Thymus (tissue), 11 donors: ENCODE results near the gene LDLRAD3. TPM values are rescaled to one million over a fixed set of nuclear protein-coding genes. Genes with fewer than 3 reads are reported as not detected.

Experiments used
- DNase-seq, 9 donors: peaks; one replicate each; pipeline ENCODE4 v3.0.0-alpha.2; 2013; ENCODE audit warnings: low spot score in 9 of 9, low read depth in 6 of 9, missing footprints in 1 of 9
- H3K27ac ChIP-seq, 2 donors: one replicate each; pipeline ENCODE4 v1.5.1; 2013; ENCODE audit warnings: control low read depth in 1 of 2, low read depth in 1 of 2, low read length in 1 of 2, mild to moderate bottlenecking in 1 of 2, moderate library complexity in 1 of 2
- H3K27me3 ChIP-seq, 2 donors: one replicate each; pipeline ENCODE4 v1.5.1; 2013; ENCODE audit warnings: low read length in 1 of 2; ENCODE audit not compliant: control insufficient read depth in 2 of 2, insufficient read depth in 1 of 2
- H3K36me3 ChIP-seq, 2 donors: one replicate each; pipeline ENCODE4 v1.5.1; 2013; ENCODE audit warnings: low read length in 1 of 2, mild to moderate bottlenecking in 1 of 2, moderate library complexity in 1 of 2; ENCODE audit not compliant: control insufficient read depth in 2 of 2, insufficient read depth in 2 of 2
- H3K4me1 ChIP-seq, 2 donors: one replicate each; pipeline ENCODE4 v1.5.1; 2013; ENCODE audit warnings: low read length in 2 of 2; ENCODE audit not compliant: control insufficient read depth in 2 of 2, insufficient read depth in 2 of 2
- H3K4me3 ChIP-seq, 2 donors: one replicate each; pipeline ENCODE4 v1.5.1; 2013; ENCODE audit warnings: low read length in 2 of 2, control low read depth in 1 of 2, mild to moderate bottlenecking in 1 of 2
- H3K9me3 ChIP-seq, 2 donors: one replicate each; pipeline ENCODE4 v1.5.1; 2013; ENCODE audit warnings: low read length in 1 of 2, mild to moderate bottlenecking in 1 of 2; ENCODE audit not compliant: control insufficient read depth in 2 of 2, insufficient read depth in 1 of 2
- WGBS: extraction: QIAGEN DNeasy Blood & Tissue Kit; methylation state at CpG from one replicate; pipeline ENCODE4 v1.1.7; 2013; 5-methylcytosine and 5-hydroxymethylcytosine counted together
- polyA plus RNA-seq: library from polyadenylated mRNA; stranded (reverse); fragments of 200-250 nt; gene quantifications from one replicate; pipeline ENCODE4 v1.2.3, GENCODE V29; 2013
- total RNA-seq: library from RNA; stranded (reverse); fragments of 120-200 nt; gene quantifications from one replicate; pipeline ENCODE4 v1.2.4, GENCODE V29; 2013
- donor health status: healthy.

The LDLRAD3 gene
- total and polyA plus RNA-seq, 2 donors: 2.1 to 6.9 TPM

- no peak overlapping the region for H3K27ac ChIP-seq
- H3K4me1 ChIP-seq: no peaks in the 10 kb centered on the region
- no peaks in the 10 kb centered on the region for H3K27me3 ChIP-seq
- no peak for DNase-seq
- H3K9me3 ChIP-seq: no peaks in the 10 kb centered on the region
- no peak overlapping the region for H3K4me3 ChIP-seq
- no peaks in the 10 kb centered on the region for H3K36me3 ChIP-seq
- 95% methylated on average over 7 of the region's 7 CpGs for WGBS
These were observed 271.8 kb downstream of the LDLRAD3 start for GRCh38 chr11:36215693-36216060.

DNA sequence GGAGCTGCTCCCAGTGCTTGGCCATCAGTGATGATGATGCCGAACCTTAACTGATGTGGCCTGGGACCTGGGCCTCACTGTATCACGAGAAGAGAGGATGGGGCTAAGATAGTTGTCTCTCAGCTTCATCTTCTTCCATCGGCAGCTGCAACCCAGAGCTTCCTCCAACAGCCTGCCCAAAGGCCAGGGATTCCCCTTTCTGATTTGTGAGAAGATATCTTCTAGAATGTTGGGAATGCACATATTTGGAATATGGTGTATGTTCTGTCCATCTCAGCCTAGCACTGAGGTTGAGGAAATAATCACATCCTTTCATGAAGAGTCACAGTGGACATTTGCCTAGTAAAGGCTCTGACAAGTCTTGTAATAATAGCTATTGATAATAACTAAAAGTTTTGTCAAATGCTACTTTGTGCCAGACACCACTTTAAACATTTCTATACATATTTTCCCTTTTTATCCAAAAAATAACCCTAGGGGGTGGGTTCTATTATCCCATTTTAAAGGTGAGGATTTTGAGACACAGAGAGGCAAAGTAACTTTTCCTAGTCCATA is 272.3 kb downstream of the LDLRAD3 start:
- no peaks in the 10 kb centered on the region for H3K36me3 ChIP-seq
- H3K9me3 ChIP-seq: no peaks in the 10 kb centered on the region
- no peak for DNase-seq
- no peaks in the 10 kb centered on the region for H3K4me1 ChIP-seq
- 94% methylated on average over 3 of the region's 3 CpGs for WGBS
- H3K27ac ChIP-seq: no peak overlapping the region
- no peaks in the 10 kb centered on the region for H3K27me3 ChIP-seq
- no peak overlapping the region for H3K4me3 ChIP-seq

DNA sequence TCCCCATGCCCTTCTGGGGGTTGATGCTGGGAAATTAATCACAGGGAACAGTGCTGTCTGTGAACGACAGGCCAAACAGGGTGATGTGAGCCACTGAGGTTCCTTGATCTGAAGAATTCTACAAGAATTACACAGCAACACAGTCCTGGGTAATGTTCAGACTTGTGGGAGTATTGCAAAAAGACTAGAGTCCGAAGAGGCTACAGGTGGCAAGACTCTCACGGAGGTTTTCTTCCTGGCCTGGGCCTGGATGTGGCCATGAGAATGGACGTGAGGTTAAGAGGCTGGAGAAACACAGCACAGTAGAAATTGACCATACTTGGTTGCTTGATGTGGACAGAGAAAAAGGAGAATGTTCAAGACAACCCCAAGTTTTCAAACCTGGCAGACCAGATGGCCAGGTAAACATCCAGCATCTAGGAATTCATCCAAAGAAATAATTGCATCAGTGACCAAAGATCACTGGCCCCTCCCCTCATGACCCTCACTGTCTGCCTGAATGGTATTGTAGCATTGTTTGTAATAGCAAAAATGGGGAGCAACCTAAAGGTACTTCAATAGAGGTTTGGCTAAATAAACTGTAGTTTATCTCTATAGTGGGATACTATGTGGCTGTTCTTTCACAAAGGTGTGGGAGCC is 274.5 kb downstream of the LDLRAD3 start:
- Histone ChIP-seq H3K9me3 (no peaks in the 10 kb centered on the region), H3K4me1 (no peaks in the 10 kb centered on the region)

GRCh38 chr11:36219996-36220395 is 276.1 kb downstream of the LDLRAD3 start:
- Histone ChIP-seq H3K27me3 (no peaks in the 10 kb centered on the region), H3K4me3 (no peak overlapping the region), H3K4me1 (no peaks in the 10 kb centered on the region), H3K27ac (no peak overlapping the region), H3K36me3 (no peaks in the 10 kb centered on the region), H3K9me3 (no peaks in the 10 kb centered on the region)
- no peak for DNase-seq

More for the DNA sequence above, 274.5 kb downstream of the LDLRAD3 start:
- no peak overlapping the region for H3K27ac ChIP-seq
- no peaks in the 10 kb centered on the region for H3K36me3 ChIP-seq
- no peak overlapping the region for H3K4me3 ChIP-seq
- no peak for DNase-seq
- H3K27me3 ChIP-seq: no peaks in the 10 kb centered on the region
- 94% methylated on average over 4 of the region's 4 CpGs for WGBS

GRCh38 chr11:36222831-36223635 is 279.2 kb downstream of the LDLRAD3 start:
- WGBS: 95% methylated on average over 14 of the region's 14 CpGs
- Histone ChIP-seq H3K27me3 (no peaks in the 10 kb centered on the region), H3K36me3 (no peaks in the 10 kb centered on the region), H3K4me1 (no peaks in the 10 kb centered on the region), H3K9me3 (no peaks in the 10 kb centered on the region), H3K27ac (no peak overlapping the region), H3K4me3 (no peak overlapping the region)
- DNase-seq: no peak

DNA sequence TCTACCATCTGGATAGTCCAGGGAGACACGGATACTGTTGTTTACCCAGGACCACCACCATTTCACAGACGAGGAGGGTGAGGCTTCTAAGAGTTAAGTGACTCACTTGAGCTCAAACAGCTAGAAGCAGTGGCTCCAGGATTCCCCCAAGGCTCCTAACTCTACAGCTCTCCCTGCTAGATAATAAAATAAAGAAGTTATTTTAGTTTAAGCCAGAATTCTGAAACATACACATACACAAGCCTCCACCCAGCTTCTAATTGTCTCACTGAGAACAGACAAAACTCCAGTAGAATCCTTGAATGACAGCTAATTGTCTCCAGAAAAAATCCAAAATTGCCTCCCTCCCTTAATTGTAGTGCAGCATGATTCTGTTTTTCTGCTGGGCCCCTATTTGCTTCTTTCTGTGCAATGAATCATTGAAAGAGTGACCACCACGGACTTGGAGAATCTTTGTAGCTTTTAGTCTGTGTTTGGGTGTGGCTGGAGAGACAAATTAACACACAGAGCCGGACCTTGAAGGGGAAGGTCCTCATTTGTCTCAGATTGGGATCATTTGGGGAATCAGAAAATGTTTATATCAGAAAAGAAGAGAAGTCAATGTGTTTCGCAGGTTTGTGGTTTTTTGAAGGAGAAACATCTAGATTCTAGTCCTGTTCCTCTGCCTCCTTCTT is 280.5 kb downstream of the LDLRAD3 start:
- H3K9me3 ChIP-seq: no peaks in the 10 kb centered on the region
- H3K4me3 ChIP-seq: no peak overlapping the region
- H3K27me3 ChIP-seq: no peaks in the 10 kb centered on the region
- H3K36me3 ChIP-seq: no peaks in the 10 kb centered on the region
- DNase-seq: no peak
- 82% methylated on average over 5 of the region's 5 CpGs for WGBS
- no peaks in the 10 kb centered on the region for H3K4me1 ChIP-seq
- no peak overlapping the region for H3K27ac ChIP-seq

DNA sequence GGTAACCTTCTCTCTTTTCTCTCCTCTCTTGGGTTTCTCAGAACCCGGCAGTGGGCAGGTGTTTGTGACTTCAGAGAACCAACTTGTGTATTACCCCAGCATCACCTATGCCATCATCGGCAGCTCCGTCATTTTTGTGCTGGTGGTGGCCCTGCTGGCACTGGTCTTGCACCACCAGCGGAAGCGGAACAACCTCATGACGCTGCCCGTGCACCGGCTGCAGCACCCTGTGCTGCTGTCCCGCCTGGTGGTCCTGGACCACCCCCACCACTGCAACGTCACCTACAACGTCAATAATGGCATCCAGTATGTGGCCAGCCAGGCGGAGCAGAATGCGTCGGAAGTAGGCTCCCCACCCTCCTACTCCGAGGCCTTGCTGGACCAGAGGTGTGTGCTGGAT is 283.2 kb downstream of the LDLRAD3 start:
- H3K4me3 ChIP-seq: no peak overlapping the region
- DNase-seq: no peak
- no peaks in the 10 kb centered on the region for H3K4me1 ChIP-seq
- no peaks in the 10 kb centered on the region for H3K36me3 ChIP-seq
- no peaks in the 10 kb centered on the region for H3K9me3 ChIP-seq
- no peak overlapping the region for H3K27ac ChIP-seq
- no peaks in the 10 kb centered on the region for H3K27me3 ChIP-seq
- 98% methylated on average over 15 of the region's 15 CpGs for WGBS

DNA sequence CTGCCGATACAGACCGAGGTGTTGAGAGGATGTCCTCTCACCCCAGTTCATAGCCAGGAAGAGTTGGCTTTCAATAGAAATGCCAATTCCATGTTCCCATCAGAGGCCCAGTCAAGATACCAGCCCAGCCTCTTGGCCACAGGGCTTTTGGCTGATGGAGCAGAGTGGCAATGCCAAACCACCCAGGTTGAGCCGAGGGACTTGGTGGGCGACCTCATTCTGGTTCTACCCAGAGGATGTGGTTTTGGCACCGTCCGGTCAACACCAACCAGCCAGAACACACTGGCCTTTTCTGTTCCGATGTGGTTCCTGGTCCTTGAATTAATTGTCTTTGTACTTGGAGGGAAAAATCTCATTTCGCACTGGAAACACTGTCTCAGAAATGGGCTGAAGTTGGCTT is 284.8 kb downstream of the LDLRAD3 start:
- WGBS: 96% methylated on average over 8 of the region's 8 CpGs
- no peak for DNase-seq
- Histone ChIP-seq H3K4me1 (no peaks in the 10 kb centered on the region), H3K9me3 (no peaks in the 10 kb centered on the region), H3K36me3 (no peaks in the 10 kb centered on the region), H3K27ac (no peak overlapping the region), H3K27me3 (no peaks in the 10 kb centered on the region), H3K4me3 (no peak overlapping the region)

DNA sequence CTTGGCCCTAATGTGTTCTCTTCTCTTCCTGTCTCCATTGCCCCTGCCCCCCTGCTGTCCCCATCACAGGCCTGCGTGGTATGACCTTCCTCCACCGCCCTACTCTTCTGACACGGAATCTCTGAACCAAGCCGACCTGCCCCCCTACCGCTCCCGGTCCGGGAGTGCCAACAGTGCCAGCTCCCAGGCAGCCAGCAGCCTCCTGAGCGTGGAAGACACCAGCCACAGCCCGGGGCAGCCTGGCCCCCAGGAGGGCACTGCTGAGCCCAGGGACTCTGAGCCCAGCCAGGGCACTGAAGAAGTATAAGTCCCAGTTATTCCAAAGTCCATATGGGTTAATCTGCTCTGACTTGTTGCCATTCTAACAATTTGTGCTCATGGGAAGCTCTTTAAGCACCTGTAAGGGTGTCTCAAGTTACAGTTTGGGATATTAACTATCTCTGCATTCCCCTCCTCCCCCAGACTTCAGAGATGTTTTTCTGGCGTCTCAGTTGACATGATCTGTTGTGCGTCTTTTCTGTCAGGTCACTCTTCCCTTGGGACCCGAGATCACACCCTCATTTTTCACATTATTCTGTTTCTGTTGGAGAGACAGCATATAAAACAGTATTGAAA is 285.3 kb downstream of the LDLRAD3 start:
- H3K27me3 ChIP-seq: no peaks in the 10 kb centered on the region
- no peak overlapping the region for H3K4me3 ChIP-seq
- no peak for DNase-seq
- H3K27ac ChIP-seq: no peak overlapping the region
- H3K4me1 ChIP-seq: no peaks in the 10 kb centered on the region
- no peaks in the 10 kb centered on the region for H3K9me3 ChIP-seq
- 95% methylated on average over 12 of the region's 12 CpGs for WGBS
- H3K36me3 ChIP-seq: no peaks in the 10 kb centered on the region
